Muscle layer of colon (tissue), 2 donors: ENCODE measurements around the gene CXCR6.

Experiments
- H3K27ac ChIP-seq: one replicate; pipeline ENCODE4 v1.7.0; 2013; ENCODE audit warnings: low read depth, mild to moderate bottlenecking, low read length, moderate library complexity
- H3K27me3 ChIP-seq, 2 donors: one replicate each; pipeline ENCODE4 v1.7.0; 2013; ENCODE audit warnings: low read length in 2 of 2, mild to moderate bottlenecking in 2 of 2; ENCODE audit not compliant: insufficient read depth in 2 of 2, control insufficient read depth in 1 of 2
- H3K36me3 ChIP-seq: one replicate; pipeline ENCODE4 v1.7.0; 2013; ENCODE audit warnings: mild to moderate bottlenecking, low read length; ENCODE audit not compliant: insufficient read depth
- H3K4me1 ChIP-seq: one replicate; pipeline ENCODE4 v1.7.0; 2013; ENCODE audit warnings: mild to moderate bottlenecking, low read length; ENCODE audit not compliant: insufficient read depth
- H3K4me3 ChIP-seq, 2 donors: one replicate each; pipeline ENCODE4 v1.7.0; 2013; ENCODE audit warnings: low read length in 2 of 2, low read depth in 1 of 2, mild to moderate bottlenecking in 1 of 2, moderate library complexity in 1 of 2
- H3K9ac ChIP-seq: one replicate; pipeline ENCODE4 v1.7.0; 2013; ENCODE audit warnings: low read length
- H3K9me3 ChIP-seq: one replicate; pipeline ENCODE4 v1.7.0; 2013; ENCODE audit warnings: mild to moderate bottlenecking, low read length
- donor health status: abdominal sarcoma.
- donor health status: Adenocarcinoma of cecum.

CXCR6 gene

GRCh38 chr3:45940781-45941365, 2.4 kb upstream of the CXCR6 start:
- Histone ChIP-seq H3K9me3 (no peaks in the 10 kb centered on the region), H3K9ac (no peak overlapping the region), H3K36me3 (peaks cover 24% of the 10 kb centered on the region), H3K4me1 (peaks cover 12% of the 10 kb centered on the region), H3K27ac (no peak overlapping the region), H3K4me3 (no peak overlapping the region), H3K27me3 (no peaks in the 10 kb centered on the region)

GRCh38 chr3:45942051-45942825, 1.0 kb upstream of the CXCR6 start:
- Histone ChIP-seq H3K36me3 (peaks cover 24% of the 10 kb centered on the region), H3K9ac (no peak overlapping the region), H3K27ac (no peak overlapping the region)

GRCh38 chr3:45944830-45945620, 1.8 kb downstream of the CXCR6 start:
- Histone ChIP-seq H3K36me3 (peaks cover 32% of the 10 kb centered on the region), H3K27ac (no peak overlapping the region)

More at GRCh38 chr3:45942051-45942825, 1.0 kb upstream of the CXCR6 start:
- Histone ChIP-seq H3K4me1 (peaks cover 14% of the 10 kb centered on the region), H3K9me3 (no peaks in the 10 kb centered on the region), H3K4me3 (no peak overlapping the region), H3K27me3 (no peaks in the 10 kb centered on the region)

GRCh38 chr3:45946307-45946706, 3.0 kb downstream of the CXCR6 start:
- peaks cover 45% of the 10 kb centered on the region for H3K36me3 ChIP-seq
- H3K27ac ChIP-seq: no peak overlapping the region
- H3K9me3 ChIP-seq: no peaks in the 10 kb centered on the region

More at GRCh38 chr3:45944830-45945620, 1.8 kb downstream of the CXCR6 start:
- H3K9ac ChIP-seq: no peak overlapping the region
- H3K9me3 ChIP-seq: no peaks in the 10 kb centered on the region
- H3K27me3 ChIP-seq: no peaks in the 10 kb centered on the region
- peaks cover 26% of the 10 kb centered on the region for H3K4me1 ChIP-seq
- H3K4me3 ChIP-seq: no peak overlapping the region

GRCh38 chr3:45946875-45947274, 3.6 kb downstream of the CXCR6 start:
- Histone ChIP-seq H3K9ac (no peak overlapping the region), H3K36me3 (peaks cover 51% of the 10 kb centered on the region), H3K4me3 (no peak overlapping the region), H3K9me3 (no peaks in the 10 kb centered on the region), H3K4me1 (peaks cover 30% of the 10 kb centered on the region), H3K27me3 (no peaks in the 10 kb centered on the region), H3K27ac (no peak overlapping the region)

More at GRCh38 chr3:45946307-45946706, 3.0 kb downstream of the CXCR6 start:
- Histone ChIP-seq H3K4me3 (no peak overlapping the region), H3K4me1 (peaks cover 30% of the 10 kb centered on the region), H3K9ac (no peak overlapping the region), H3K27me3 (no peaks in the 10 kb centered on the region)

- H3K36me3 ChIP-seq: peaks cover 55% of the 10 kb centered on the region
- peaks cover 30% of the 10 kb centered on the region for H3K4me1 ChIP-seq
- no peaks in the 10 kb centered on the region for H3K9me3 ChIP-seq
- no peak overlapping the region for H3K27ac ChIP-seq
- no peak overlapping the region for H3K4me3 ChIP-seq
- no peak overlapping the region for H3K9ac ChIP-seq
- H3K27me3 ChIP-seq: no peaks in the 10 kb centered on the region
Observed at GRCh38 chr3:45947361-45947760, 4.1 kb downstream of the CXCR6 start.

GRCh38 chr3:45948311-45948781, 5.1 kb downstream of the CXCR6 start:
- H3K4me1 ChIP-seq: peaks cover 30% of the 10 kb centered on the region
- no peak overlapping the region for H3K9ac ChIP-seq
- no peak overlapping the region for H3K27ac ChIP-seq
- peaks cover 65% of the 10 kb centered on the region for H3K36me3 ChIP-seq
- no peak overlapping the region for H3K4me3 ChIP-seq
- H3K9me3 ChIP-seq: no peaks in the 10 kb centered on the region
- no peaks in the 10 kb centered on the region for H3K27me3 ChIP-seq

- Histone ChIP-seq H3K27me3 (no peaks in the 10 kb centered on the region), H3K4me1 (peaks cover 30% of the 10 kb centered on the region), H3K36me3 (peaks cover 71% of the 10 kb centered on the region), H3K4me3 (no peak overlapping the region), H3K9ac (no peak overlapping the region), H3K27ac (no peak overlapping the region), H3K9me3 (no peaks in the 10 kb centered on the region)
Observed at GRCh38 chr3:45948881-45949280, 5.6 kb downstream of the CXCR6 start.

- Histone ChIP-seq H3K9me3 (no peaks in the 10 kb centered on the region), H3K36me3 (peaks cover 76% of the 10 kb centered on the region), H3K4me3 (no peak overlapping the region), H3K27me3 (no peaks in the 10 kb centered on the region), H3K27ac (no peak overlapping the region), H3K4me1 (peaks cover 30% of the 10 kb centered on the region), H3K9ac (no peak overlapping the region)
Observed at GRCh38 chr3:45949432-45949831, 6.2 kb downstream of the CXCR6 start.

- Histone ChIP-seq H3K9me3 (no peaks in the 10 kb centered on the region), H3K36me3 (peaks cover 83% of the 10 kb centered on the region), H3K9ac (no peak overlapping the region), H3K4me3 (no peak overlapping the region), H3K27me3 (no peaks in the 10 kb centered on the region), H3K27ac (no peak overlapping the region), H3K4me1 (peaks cover 30% of the 10 kb centered on the region)
Observed at GRCh38 chr3:45950131-45950530, 6.9 kb downstream of the CXCR6 start.
